Cerebellar nuclear complex (tissue), 1 donor: ENCODE measurements around the gene BRSK2.

ENCODE experiments used
- DNase-seq, 2 experiments: peaks; one replicate each; lab custom pipeline; 2025; lab: John Stamatoyannopoulos, UW

Gene BRSK2

DNA sequence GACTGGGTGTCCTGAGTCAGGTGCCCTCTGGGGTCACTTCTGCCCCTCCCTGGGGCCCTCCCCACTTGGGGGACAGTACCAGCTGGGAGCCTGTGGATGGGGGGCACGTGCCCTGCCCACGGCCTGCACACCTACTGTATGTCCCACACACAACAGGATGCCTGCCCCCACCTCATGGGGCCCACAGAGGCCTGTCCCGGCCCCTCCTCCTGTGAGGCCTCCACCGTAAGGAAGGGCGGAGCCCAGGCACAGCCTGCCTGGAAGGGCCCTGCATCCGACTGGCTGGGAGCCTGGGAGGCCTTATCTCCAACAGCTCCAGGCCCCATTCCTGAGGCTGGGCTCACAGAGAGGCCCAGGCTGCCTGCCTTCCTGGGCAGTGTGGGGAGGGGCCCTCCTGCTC lies 47.8 kb downstream of the BRSK2 start:
- no peak for DNase-seq

DNA sequence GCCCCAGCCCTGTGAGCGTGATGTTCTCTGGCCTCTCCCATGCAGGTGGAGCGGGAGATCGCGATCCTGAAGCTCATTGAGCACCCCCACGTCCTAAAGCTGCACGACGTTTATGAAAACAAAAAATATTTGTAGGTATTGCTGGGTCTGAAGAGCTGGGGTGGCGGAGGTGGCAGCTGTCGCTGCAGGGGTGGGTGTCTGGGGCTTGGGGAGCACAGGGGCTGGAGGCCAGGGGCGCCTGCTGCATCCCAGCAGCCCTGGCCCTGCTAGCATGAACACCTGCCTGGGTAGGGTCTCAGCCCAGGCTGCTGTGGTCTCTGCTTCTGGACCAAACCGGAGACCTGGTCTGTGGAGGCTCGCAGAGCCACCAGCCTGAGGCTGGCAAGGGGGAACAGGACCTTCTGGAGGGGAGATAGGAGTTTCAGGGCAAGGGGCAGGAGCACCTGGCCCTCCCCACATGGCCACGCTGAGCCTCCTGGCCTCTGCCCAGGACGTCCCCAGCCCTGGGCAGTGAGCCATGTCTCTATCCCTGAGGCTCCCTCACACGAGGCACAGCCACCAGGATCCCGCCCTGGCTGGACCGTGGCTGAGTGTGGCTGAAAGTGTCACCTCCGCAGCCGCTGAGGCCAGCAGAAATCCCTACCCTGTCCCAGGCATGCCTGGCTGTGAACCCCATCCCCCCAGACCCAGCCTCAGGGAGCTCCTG lies 48.7 kb downstream of the BRSK2 start:
- no peak for DNase-seq

DNA sequence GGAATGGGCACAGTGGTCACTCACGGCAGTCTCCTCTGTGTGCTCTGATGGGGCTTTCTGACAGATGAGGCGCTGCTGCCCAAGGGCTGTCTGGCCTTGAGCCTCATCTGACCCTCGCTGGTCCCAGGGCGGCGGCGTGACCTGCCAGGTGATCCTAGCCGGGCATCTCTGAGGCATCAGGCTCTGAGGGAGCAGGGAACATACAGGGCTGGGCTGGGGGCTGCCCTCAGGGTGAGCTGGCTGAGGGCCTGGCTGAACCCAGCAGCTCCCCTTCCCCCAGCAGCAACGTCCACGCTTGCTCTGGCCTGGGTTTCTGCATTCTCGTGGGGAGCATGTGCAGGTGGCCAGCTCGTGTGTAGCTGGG lies 49.2 kb downstream of the BRSK2 start:
- DNase-seq: no peak

DNA sequence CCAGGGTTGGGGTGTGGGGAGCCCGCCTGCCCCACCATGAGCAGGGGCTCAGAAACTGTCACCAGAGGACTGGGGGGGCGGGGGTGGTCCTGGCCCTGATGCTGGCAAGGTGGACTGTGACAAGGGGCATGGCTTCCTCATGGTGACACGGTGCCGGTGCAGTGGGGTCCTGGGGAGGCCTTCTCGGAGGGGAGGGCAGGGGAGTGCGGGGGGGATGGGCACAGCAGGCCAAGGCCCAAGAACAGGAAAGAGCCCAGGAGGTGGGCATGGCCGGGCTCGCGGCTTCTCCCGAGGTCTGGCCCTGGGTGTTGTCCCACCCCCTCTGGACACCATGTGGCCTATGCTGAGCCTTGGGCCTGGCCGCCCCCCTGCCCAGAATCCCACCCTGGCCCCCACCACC lies 49.6 kb downstream of the BRSK2 start:
- DNase-seq: no peak

DNA sequence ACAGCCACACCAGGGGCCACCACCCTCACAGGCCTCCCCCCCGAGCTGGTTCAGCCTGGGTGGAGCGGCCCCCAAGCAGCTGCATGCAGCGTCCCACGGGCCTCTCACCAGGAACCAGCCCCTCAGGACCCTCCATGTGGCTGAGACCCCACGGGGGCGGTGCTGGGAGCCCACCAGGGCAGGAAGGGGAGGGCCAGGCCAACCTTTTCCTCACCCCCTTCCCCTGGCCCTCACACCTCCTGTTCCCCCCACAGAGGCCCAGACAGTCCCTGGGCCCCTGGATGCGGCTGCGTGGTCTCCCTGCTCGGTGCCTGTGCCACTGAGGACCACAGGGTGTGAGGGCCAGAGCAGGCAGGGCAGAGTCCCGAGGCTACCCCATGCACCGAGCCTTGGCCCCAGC lies 50.3 kb downstream of the BRSK2 start:
- DNase-seq: no peak

DNA sequence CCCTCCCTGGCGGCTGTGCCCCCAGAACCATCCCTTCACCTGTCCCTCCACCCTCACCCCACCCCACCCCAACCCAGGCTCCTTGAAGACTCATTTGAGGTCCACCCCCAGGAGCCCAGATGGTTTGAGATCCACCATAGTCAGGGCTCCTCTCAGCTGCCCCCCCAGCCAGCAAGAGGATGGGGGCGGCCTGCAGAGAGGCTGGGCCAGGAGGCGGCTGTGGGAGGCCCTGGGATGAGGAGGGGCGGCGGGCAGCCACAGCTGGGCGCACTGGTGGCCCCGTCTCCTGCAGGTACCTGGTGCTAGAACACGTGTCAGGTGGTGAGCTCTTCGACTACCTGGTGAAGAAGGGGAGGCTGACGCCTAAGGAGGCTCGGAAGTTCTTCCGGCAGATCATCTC lies 50.8 kb downstream of the BRSK2 start:
- DNase-seq: no peak

DNA sequence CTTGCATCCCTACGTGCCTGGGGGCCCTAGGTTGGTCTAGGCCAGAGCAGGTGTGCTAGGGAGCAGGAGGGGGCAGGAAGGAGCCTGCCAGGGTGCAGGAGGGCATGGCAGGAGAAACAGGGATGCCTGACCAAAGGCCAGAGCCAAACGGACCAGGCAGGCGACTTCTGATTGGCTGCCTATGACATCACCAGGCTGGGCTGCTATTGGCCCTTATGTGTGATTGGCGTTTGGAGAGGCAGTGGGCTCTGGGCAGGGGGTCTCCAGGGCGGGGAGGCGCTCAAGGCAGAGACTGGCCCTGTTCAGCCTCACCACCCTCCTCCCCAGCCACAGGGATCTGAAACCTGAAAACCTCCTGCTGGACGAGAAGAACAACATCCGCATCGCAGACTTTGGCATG lies 52.4 kb downstream of the BRSK2 start:
- peak; percentile 74 to 81 for DNase-seq

DNA sequence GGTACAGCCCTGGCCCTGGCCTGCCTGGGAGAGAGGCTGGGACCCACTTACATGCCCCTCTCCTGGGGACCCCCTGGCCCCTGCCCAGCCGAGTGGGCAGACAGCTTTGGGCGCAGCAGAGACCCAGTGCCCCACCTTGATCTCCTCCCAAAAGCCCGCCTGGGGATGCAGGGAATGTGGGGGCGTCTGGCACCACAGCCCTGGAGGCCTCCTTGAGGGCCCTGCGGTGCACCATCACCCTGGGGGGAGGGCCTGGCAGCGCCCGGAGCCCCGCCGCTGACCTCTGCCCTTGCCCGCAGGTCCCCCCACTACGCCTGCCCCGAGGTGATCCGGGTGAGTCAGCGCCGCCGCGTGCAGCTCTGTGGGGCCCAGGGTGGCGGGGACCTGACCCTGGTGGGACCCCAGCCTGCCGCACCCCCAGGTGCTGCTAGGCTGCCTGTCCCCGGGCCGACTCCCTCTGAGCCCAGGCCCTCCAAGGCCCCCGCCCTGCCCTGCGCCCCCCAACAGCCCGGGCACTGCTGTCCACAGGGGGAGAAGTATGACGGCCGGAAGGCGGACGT lies 53.2 kb downstream of the BRSK2 start:
- no peak for DNase-seq

DNA sequence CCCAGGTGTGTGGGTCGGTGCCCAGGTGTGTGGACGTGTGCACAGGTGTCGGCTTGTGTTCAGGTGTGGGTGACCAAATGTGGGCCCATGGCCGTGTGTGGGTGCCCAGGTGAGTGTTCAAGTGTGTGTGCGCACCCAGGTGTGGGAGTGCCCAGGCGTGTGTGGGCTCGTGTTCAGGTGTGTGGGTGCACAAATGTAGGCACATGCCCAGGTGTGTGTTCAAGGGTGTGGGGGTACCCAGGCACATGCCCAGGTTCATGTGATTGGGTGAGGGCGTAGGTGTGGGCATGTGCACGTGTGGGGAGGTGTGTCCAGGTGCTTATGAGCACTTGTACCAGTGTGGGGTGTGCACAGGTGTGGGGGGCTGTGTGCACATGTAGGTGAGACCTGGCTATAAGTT lies 54.0 kb downstream of the BRSK2 start:
- DNase-seq: no peak

DNA sequence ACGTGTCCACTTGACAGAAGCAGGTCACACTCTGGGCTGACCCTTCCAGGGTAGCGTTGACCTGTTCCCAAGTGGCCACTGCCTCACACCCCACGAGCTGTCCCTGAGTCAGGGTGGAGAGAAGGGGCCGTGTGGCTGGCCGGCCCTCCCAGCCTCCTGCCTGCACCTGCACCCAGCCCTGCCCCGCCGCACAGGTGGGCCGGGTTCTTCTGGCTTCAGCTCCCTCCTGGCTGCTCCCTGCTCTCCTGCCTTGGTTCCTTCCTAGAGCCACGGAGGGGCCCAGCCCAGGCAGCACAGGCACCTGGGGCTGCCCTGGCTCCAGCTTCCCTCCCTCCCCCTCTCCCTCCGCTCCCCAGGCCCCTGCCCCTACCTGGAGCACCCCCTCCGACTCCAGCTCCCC lies 54.6 kb downstream of the BRSK2 start:
- no peak for DNase-seq

DNA sequence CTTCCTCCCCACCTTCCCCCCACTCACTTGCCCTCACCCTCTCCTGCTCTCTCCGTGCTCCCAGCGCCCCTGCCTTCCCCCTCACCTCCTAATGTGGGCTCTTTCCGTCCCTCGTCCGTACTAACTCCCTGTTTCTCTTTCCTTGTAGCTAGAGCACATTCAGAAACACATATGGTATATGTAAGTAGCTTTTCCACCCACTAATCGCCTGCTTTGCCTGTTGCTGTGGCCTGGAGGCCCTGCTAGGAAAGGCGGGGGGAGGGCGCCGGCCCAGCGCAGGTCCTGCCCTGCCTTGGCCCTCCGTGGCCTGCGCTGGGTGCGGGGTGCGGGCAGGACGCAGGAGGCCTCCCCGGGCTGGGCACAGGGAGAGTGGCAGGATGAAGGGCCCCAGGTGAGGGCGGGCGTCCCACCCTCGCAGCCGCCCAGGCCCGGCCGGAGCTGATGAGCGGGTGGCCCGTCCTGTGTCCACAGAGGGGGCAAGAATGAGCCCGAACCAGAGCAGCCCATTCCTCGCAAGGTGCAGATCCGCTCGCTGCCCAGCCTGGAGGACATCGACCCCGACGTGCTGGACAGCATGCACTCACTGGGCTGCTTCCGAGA lies 55.2 kb downstream of the BRSK2 start:
- DNase-seq: no peak

DNA sequence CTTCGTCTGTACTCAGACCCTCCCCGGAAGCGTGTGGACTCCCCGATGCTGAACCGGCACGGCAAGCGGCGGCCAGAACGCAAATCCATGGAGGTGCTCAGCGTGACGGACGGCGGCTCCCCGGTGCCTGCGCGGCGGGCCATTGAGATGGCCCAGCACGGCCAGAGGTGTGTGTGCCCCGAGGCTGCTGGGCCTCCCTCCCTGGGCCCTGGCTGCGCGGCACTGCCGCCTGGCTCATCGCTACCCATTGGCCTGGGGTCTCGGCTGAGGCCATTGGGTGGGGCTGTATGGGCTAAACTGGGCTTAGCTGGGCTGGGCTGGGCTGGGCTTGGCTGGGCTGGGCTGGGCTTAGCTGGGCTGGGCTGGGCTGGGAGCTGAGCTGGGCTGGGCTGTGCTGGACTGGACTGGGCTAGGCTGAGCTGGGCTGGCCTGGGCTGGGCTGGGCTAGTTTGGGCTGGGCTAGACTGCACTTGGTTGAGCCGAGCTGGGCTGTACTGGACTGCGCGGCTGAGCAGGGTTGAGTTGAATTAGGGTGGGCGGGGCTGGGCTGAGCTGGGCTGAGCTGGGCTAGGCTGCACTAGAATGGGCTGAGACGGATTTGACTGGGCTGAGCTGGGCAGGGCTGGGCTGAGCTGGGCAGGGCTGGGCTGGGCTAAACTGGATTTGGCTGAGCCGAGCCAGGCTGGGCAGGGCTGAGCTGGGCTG lies 56.2 kb downstream of the BRSK2 start:
- DNase-seq: no peak

DNA sequence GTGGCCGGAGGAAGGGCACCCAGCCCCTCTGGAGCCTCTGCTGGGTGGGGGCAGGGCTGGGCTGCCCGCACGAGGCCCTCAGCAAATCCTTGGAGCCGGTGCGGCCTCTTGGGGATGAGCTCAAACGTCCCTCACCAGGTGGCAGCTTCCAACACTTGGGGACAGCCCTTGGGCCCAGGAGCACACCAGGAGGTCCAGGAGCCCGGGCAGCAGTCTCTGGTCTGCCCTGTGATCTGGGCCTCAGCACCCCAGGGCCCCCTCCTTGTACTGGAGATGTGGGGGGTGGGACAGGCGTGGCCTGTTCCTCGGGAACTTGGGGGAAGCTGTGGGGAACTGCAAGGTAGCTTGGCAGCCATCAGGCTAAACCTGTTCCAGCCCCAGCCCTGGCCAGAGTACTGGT lies 56.9 kb downstream of the BRSK2 start:
- DNase-seq: no peak

DNA sequence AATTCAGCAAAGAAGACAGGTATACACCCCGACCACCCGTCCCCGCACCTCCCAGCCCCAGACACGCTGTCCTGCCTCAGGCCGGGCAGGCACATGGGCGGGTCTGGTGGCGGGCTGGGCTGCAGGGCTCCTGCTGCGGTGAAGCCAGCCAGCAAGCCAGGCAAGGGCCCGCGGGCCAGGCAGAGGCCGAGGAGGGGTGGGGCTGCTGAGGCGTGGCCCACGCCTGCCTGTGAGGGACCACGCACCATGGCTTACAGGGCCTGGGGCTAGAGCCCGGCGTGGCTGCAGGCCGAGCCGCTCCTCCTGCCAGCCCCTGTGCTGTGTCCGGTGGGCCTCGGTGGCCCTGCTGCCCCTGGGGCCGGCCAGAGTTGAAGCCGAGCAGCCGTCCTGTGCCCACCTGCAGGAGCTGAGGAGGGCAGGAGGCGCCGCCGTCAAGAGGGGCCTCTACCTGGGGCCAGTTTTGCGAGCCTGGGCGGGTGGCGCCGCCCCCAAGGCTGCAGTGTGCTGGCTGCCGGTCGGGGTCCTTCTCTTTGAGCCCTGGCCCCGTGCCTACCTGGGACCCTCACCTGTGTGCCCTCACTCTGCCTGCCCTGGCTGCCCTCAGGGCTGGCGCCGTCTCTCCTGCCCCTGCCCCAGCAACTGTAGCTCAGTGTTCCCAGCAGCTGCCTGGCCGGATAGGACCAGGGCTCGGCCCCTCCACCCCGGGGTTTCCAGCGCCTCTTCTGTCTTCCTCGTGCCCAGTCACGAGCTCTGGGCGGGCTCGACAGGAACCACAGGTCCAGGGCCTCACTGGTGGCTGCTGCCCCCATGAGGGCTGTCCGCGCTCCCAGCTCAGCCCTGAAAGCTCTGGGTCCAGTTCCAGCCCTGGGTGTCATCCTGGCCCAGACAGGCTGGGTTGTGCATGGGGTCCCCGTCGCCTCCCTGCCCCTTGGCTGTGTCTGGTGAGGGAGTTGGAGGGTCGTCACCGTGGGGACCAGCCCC lies 58.4 kb downstream of the BRSK2 start:
- DNase-seq: no peak

DNA sequence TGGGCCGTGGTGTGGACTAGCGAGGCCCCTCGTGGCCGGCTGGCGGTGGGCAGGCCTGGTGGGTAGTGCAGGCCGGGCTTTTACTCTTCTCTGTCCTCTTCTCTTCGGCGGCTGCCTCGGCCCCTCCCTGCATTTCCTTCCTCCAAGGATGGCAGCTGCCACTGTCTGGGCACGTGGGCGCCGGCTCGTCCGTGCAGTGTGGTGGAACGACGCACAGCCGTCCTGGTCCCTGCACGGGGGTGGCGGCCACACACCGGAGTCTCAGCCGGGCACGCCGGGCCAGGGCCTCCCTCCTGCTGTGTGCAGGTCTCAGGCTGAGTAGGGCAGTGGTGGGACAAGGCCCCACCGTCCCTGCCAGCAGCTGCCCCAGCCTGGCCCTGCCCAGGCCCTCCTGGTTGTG lies 59.1 kb downstream of the BRSK2 start:
- no peak for DNase-seq

DNA sequence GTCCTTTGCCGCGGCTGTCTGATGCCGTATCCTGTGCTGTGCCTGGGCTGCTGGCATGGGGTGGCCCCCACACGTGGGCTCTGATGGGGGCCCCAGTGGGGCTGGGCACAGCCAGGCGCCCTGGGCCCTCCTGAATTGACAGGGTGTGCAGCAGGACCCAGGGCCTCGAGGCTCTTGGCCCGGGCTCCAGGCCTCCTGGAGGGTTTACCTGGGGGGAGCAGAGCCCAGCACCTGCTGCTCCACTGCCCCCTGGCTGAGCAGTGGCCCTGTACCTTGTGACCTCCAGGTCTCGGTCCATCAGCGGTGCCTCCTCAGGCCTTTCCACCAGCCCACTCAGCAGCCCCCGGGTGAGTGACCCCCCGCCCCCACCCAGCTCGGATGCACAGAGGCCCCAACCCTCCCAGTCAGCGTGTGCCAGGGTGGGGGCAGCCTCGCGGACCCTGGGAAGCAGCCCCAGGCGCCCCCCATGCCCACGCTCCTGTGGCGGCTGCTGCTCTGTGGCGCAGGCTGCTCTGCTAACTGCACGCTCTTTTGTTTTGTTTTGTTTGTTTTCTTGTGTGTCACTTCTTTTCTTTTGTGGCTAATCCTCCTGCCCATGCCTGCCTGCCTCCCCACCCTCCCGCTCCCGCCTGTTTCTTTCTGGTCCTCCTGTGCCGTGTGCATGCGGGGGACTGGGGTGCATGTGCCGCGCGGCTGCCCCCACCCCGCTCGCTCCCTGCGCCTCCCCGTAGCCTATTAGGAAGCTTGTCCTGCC lies 59.9 kb downstream of the BRSK2 start:
- DNase-seq: no peak

DNA sequence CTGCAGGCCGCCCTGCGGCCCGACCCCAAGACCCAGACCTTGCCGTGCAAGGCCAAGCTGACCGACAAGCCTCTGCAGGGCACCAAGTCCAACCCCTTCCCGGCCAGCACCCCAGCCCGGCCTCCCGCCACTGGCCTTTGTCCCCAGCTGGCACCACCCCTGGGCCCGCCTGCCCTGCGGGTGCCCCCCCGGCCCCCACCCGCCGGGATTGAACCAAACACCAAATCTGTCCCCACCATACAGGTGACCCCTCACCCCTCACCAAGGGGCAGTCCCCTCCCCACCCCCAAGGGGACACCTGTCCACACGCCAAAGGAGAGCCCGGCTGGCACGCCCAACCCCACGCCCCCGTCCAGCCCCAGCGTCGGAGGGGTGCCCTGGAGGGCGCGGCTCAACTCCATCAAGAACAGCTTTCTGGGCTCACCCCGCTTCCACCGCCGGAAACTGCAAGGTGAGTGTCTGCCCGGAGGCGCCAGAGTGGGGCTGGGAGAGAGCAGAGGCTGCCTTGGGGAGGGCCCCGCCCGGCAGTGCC lies 60.7 kb downstream of the BRSK2 start:
- no peak for DNase-seq

DNA sequence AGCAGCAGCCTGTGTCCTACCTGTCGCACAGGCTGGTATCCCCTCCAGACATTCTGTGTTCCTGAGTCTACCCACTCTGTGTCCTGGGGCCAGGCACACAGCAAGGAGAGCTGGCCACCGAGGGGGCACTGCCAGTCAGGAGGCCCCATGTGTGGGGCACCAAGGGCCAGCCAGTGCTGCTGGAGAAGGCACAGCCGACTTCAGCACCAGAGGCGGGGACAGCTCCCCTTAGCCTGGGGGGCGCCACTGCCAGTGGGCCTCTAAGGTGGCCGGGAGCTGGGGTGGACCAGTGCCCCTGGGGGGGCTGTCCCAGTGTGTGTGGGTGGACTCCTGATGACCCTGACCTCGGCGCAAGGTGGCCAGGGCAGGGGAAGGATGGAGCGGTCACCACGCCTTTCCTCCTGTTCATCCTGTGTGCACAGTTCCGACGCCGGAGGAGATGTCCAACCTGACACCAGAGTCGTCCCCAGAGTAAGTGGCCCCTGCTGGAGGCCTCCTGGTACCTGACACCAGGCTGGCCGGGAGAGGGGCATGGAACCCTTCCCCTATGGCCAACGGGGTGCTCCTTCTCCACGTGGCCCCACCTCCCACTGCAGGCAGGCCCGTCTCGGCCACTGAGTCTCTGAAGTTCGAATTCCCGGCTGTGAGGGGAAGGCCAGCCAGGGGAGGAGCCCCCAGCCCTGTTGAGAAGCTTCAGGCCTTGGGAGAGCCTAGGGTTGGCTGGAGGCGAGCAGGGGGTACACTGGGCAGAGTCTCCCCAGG lies 61.4 kb downstream of the BRSK2 start:
- no peak for DNase-seq

DNA sequence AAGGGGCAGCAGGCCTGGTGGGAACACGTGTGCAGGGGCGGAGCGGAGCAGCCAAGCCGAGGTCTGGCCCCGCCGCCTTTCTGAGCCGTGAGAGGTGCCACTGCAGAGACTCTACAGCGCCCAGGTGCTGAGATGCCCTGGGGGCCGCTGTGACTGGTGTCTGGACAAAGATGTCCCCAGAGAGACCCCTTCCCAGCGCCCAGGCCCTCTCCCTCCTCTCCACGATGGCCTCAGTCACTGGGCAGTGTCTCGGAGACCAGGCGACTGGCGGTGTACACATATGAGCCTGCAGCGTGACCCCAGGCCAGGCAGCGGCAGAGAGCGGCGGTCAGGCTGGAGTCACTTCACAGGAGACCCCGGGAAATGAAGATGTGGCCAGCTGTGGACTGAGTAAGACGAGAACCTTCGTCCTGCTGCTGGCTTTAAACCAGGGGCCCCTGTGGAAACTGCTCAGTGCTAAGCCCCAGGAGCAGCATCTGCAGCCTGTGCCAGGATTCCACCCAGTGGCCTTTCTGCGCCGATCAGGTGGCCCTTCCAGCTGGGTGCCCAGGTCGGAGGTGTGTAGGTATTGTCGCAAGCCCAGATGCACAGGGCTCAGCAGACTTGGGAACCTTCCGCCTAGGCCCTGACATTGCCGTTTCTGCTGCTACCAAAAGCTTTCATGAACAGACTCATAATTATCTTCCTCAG lies 62.2 kb downstream of the BRSK2 start:
- DNase-seq: no peak

DNA sequence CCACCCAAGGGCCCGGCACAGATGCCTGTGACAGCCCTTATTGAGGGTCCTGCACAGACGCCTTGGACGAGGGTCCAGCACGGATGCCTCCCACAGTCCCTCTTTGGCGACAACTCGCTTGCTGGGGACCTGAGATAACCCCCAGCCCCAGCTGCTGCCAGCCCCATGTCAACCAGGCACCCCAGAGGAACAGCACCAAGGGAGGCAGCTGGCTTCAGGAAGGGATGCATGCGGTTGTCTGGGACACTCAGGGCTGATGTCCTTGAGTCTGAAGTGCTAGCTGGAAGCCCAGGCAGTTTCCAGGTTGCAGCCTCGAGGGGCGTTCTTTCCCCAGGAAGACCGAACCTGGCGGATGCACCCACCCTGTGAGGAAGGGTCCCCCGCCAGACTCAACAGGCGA lies 63.0 kb downstream of the BRSK2 start:
- DNase-seq: no peak
